ENCODE data around the gene USP38.

GRCh38 chr4:143270256-143270838, 85.6 kb downstream of the USP38 start:
- TF ChIP-seq CTCF (IDR thresholded peaks at IDR 0.05) = no peak
- no peak for TF ChIP-seq EZH2 (IDR thresholded peaks at IDR 0.05; ENCODE audit: borderline replicate concordance, insufficient read depth, low read depth, low read length, poor library complexity, severe bottlenecking)

Measured in B cell (primary cell).